Transverse colon (tissue), 4 donors: ENCODE results near the gene BNC1. TPM values are rescaled to one million over a fixed set of nuclear protein-coding genes. Genes with fewer than 3 reads are reported as not detected.

ENCODE experiments used
- DNase-seq: peaks from one replicate; pipeline ENCODE4 v3.0.0-alpha.2; 2019
- H3K27ac ChIP-seq, 4 donors: fragments of 200-600 bp; sonication (generic); 2 replicates each; pipeline ENCODE4 v1.5.1; 2016 to 2018; ENCODE audit warnings: inconsistent platforms in 4 of 4
- H3K27me3 ChIP-seq: fragments of 200-600 bp; sonication (generic); 2 replicates; pipeline ENCODE4 v1.5.1; 2017; ENCODE audit warnings: inconsistent platforms
- H3K36me3 ChIP-seq, 4 donors: fragments of 200-600 bp; sonication (generic); 2 replicates each; pipeline ENCODE4 v1.5.1; 2017 to 2019; ENCODE audit warnings: inconsistent platforms in 4 of 4
- H3K4me1 ChIP-seq, 4 donors: fragments of 200-600 bp; sonication (generic); 2 replicates each; pipeline ENCODE4 v1.5.1; 2017 to 2020; ENCODE audit warnings: inconsistent platforms in 4 of 4
- H3K4me3 ChIP-seq, 4 donors: fragments of 200-600 bp; sonication (generic); 1 replicate in 1 of 4; 2 replicates in 3 of 4; pipeline versions ENCODE4 v1.5.1 to v1.6.1; 2017 to 2019; ENCODE audit warnings: inconsistent platforms in 4 of 4
- H3K9me3 ChIP-seq, 2 donors: fragments of 200-600 bp; sonication (generic); 2 replicates each; pipeline ENCODE4 v1.5.1; 2017 to 2019; ENCODE audit warnings: inconsistent platforms in 2 of 2
- EP300 ChIP-seq: sonication (generic); formaldehyde crosslinking; IDR thresholded peaks from one replicate; pipeline ENCODE4 v1.6.1; 2017; ENCODE audit warnings: antibody characterized with exemption, low read depth
- POLR2A ChIP-seq: fragments of 450-650 bp; IDR thresholded peaks from one replicate; pipeline ENCODE4 v1.6.1; 2016; ENCODE audit warnings: antibody characterized with exemption, mild to moderate bottlenecking, moderate library complexity
- POLR2AphosphoS5 ChIP-seq, 3 donors: sonication (generic); formaldehyde crosslinking; IDR thresholded peaks; one replicate each; pipeline ENCODE4 v1.6.1; 2016; ENCODE audit warnings: antibody characterized with exemption in 3 of 3
- WGBS, 2 donors: methylation state at CpG; one replicate each; pipeline ENCODE4 v1.1.5; 2018; ENCODE audit warnings: low coverage in 1 of 2; 5-methylcytosine and 5-hydroxymethylcytosine counted together
- in situ Hi-C, 4 donors: fragments of 200-750 bp; cut with MboI; loops; one replicate each; pipeline versions ENCODE4 v1.15.0 to v1.15.1; 2017; ENCODE audit warnings: low sequenced_read_pairs in 3 of 4, low pct_ligation_motif_present in 1 of 4, low pct_unique_long_range_greater_than_20kb in 1 of 4
- intact Hi-C: fragments of 100-400 bp; cut with DNase I; formaldehyde crosslinking; loops from one replicate; pipeline ENCODE4 v1.15.1; 2023; ENCODE audit warnings: low total_unique reads
- total RNA-seq, 4 donors: library from RNA; depleted of rRNA; stranded (reverse); fragments of >200 nt; gene quantifications; one replicate each; pipeline ENCODE4 v1.1.0, GENCODE V29; 2016
- TF ChIP-seq, protein P1 (sequence below), 5 experiments: fragments of 200-600 bp in 3 of 5; fragments of 450-650 bp in 2 of 5; sonication (generic) in 3 of 5; IDR thresholded peaks; 1 replicate in 2 of 5; 2 replicates in 3 of 5; pipeline ENCODE4 v1.5.1; 2016 to 2017; ENCODE audit warnings: antibody characterized with exemption in 5 of 5, inconsistent platforms in 3 of 5, mild to moderate bottlenecking in 2 of 5, moderate library complexity in 1 of 5

BNC1 gene
- total RNA-seq, 4 donors from 2014 or later = not detected

GRCh38 chr15:83278191-83278590 lies 6.3 kb downstream of the BNC1 start:
- in situ Hi-C loops = no loop called here
- no peak overlapping the region for H3K4me3 ChIP-seq
- intact Hi-C loops = no loop called here
- no peaks in the 10 kb centered on the region for H3K36me3 ChIP-seq
- H3K9me3 ChIP-seq = no peaks in the 10 kb centered on the region
- TF ChIP-seq POLR2AphosphoS5 (IDR thresholded peaks at IDR 0.05) = no peak
- TF ChIP-seq POLR2A = no peak
- TF ChIP-seq, protein P1, sequence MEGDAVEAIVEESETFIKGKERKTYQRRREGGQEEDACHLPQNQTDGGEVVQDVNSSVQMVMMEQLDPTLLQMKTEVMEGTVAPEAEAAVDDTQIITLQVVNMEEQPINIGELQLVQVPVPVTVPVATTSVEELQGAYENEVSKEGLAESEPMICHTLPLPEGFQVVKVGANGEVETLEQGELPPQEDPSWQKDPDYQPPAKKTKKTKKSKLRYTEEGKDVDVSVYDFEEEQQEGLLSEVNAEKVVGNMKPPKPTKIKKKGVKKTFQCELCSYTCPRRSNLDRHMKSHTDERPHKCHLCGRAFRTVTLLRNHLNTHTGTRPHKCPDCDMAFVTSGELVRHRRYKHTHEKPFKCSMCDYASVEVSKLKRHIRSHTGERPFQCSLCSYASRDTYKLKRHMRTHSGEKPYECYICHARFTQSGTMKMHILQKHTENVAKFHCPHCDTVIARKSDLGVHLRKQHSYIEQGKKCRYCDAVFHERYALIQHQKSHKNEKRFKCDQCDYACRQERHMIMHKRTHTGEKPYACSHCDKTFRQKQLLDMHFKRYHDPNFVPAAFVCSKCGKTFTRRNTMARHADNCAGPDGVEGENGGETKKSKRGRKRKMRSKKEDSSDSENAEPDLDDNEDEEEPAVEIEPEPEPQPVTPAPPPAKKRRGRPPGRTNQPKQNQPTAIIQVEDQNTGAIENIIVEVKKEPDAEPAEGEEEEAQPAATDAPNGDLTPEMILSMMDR (IDR thresholded peaks at IDR 0.05) = no peak
- no peak for TF ChIP-seq EP300
- peaks cover 0 to 3% (median 1%) of the 10 kb centered on the region in 4 donors for H3K4me1 ChIP-seq
- no peak overlapping the region for H3K27ac ChIP-seq
- no peak for DNase-seq
- H3K27me3 ChIP-seq = peaks cover 62% of the 10 kb centered on the region

GRCh38 chr15:83276661-83277060 lies 7.8 kb downstream of the BNC1 start:
- Histone ChIP-seq H3K36me3 (no peaks in the 10 kb centered on the region), H3K27me3 (peaks cover 47% of the 10 kb centered on the region), H3K4me1 (no peaks in the 10 kb centered on the region), H3K4me3 (no peak overlapping the region), H3K9me3 (no peaks in the 10 kb centered on the region), H3K27ac (no peak overlapping the region)
- in situ Hi-C loops = no loop called here
- no peak for DNase-seq
- 74% methylated on average over 5 of the region's 5 CpGs; no CpG with 5 or more reads in 1 of the 2 donors for WGBS, 2 donors
- intact Hi-C loops = no loop called here
- TF ChIP-seq, protein P1 (IDR thresholded peaks at IDR 0.05) = no peak
- TF ChIP-seq POLR2AphosphoS5 (IDR thresholded peaks at IDR 0.05) (no peak), POLR2A (no peak), EP300 (no peak)

GRCh38 chr15:83275412-83275811 lies 9.1 kb downstream of the BNC1 start:
- peaks cover 35% of the 10 kb centered on the region for H3K27me3 ChIP-seq
- no peaks in the 10 kb centered on the region for H3K4me1 ChIP-seq
- no peak for DNase-seq
- H3K36me3 ChIP-seq = no peaks in the 10 kb centered on the region
- in situ Hi-C loops (no loop called here), intact Hi-C loops (no loop called here)
- no peak for TF ChIP-seq EP300
- TF ChIP-seq, protein P1 (IDR thresholded peaks at IDR 0.05) = no peak
- TF ChIP-seq POLR2A = no peak
- no peak for TF ChIP-seq POLR2AphosphoS5 (IDR thresholded peaks at IDR 0.05)
- H3K9me3 ChIP-seq = no peaks in the 10 kb centered on the region
- 93 to 100% methylated on average over 1 to 3 of the region's 3 CpGs for WGBS, 2 donors
- H3K27ac ChIP-seq = no peak overlapping the region
- no peak overlapping the region for H3K4me3 ChIP-seq

GRCh38 chr15:83270176-83270575 lies 14.3 kb downstream of the BNC1 start:
- H3K36me3 ChIP-seq = no peaks in the 10 kb centered on the region
- in situ Hi-C loops = loop anchor here in 2 of 4 donors (25.0 kb wide), 1 partner anchor 292 kb away; no protein-coding TSS in a partner anchor
- H3K9me3 ChIP-seq = no peaks in the 10 kb centered on the region
- no peak for DNase-seq
- intact Hi-C loops = no loop called here
- WGBS, 2 donors = 24 to 60% methylated on average over 1 of the region's 1 CpG
- peaks cover 6% of the 10 kb centered on the region for H3K27me3 ChIP-seq
- no peak overlapping the region for H3K27ac ChIP-seq
- no peak overlapping the region for H3K4me3 ChIP-seq
- no peaks in the 10 kb centered on the region for H3K4me1 ChIP-seq
- TF ChIP-seq POLR2AphosphoS5 (IDR thresholded peaks at IDR 0.05) (no peak), EP300 (no peak), POLR2A (no peak)
- TF ChIP-seq, protein P1 (IDR thresholded peaks at IDR 0.05) = no peak
